ENCODE results near the gene SORCS1. TPM values are rescaled to one million over a fixed set of nuclear protein-coding genes. Genes with fewer than 3 reads are reported as not detected.

Gene SORCS1
- total RNA-seq, 2 experiments from 2014 or later: not detected

DNA sequence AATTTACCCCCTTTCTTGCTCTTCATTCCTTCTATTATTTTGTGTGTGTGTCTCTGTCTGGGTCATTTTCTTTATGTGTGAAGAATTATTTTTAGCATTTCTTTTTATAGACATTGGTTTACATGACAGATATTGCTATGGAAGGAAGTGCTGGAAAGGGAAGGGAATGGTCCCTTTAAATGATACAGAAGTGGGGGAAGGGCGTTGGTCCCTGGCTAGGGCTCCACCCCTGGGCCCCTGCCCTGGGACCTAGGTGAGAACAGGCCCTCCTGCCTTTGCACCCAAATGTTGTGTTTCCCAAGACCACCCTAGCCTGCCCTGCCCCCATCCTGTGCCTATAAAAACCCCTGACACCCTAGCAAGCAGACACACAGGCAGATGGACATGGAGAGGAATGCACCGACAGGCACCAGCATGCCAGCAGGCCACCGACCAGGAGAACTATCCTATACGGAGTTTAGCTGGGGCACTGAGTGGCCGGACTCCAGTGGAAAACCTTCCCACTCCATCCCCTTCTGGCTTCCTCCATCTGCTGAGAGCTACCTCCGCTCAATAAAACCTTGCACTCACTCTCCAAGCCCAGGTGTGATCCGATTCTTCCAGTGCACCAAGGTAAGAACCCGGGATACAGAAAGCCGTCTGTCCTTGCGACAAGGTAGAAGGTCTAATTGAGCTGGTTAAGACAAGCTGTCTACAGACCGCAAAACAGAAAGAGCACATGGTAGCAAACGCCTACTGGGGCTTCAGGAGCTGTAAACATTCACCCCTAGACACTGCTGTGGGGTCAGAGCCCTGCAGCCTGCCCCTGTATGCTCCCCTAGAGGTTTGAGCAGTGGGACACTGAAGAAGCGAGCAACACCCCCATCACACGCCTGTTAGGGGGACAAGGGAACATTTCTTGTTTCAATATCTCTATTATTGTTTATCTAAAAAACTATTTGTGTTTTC lies 515.7 kb downstream of the SORCS1 start:
- Mint-ChIP-seq H3K36me3 (ENCODE audit: low read depth) (no peaks in the 10 kb centered on the region), H3K4me1 (ENCODE audit: low read depth) (no peaks in the 10 kb centered on the region), H3K9me3 (no peaks in the 10 kb centered on the region), H3K27me3 (no peaks in the 10 kb centered on the region), H3K27ac (no peak overlapping the region), H3K4me3 (no peak overlapping the region)
- TF ChIP-seq, protein P1, sequence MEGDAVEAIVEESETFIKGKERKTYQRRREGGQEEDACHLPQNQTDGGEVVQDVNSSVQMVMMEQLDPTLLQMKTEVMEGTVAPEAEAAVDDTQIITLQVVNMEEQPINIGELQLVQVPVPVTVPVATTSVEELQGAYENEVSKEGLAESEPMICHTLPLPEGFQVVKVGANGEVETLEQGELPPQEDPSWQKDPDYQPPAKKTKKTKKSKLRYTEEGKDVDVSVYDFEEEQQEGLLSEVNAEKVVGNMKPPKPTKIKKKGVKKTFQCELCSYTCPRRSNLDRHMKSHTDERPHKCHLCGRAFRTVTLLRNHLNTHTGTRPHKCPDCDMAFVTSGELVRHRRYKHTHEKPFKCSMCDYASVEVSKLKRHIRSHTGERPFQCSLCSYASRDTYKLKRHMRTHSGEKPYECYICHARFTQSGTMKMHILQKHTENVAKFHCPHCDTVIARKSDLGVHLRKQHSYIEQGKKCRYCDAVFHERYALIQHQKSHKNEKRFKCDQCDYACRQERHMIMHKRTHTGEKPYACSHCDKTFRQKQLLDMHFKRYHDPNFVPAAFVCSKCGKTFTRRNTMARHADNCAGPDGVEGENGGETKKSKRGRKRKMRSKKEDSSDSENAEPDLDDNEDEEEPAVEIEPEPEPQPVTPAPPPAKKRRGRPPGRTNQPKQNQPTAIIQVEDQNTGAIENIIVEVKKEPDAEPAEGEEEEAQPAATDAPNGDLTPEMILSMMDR (IDR thresholded peaks at IDR 0.05): no peak
- intact Hi-C loops (cut with DNase I, micrococcal nuclease): no loop called here
- H3K4me3 ChIP-seq (ENCODE audit: low read length): no peak overlapping the region
- POLR2A ChIA-PET: no interaction called here
- H3K27ac ChIP-seq (ENCODE audit: low read depth in 1 of 2, low read length in 2 of 2): no peak overlapping the region
- H3K27me3 ChIP-seq (ENCODE audit: control insufficient read depth in 1 of 2, insufficient read depth in 2 of 2, low read length in 2 of 2): no peaks in the 10 kb centered on the region
- H3K9me3 ChIP-seq (ENCODE audit: control insufficient read depth in 1 of 2, insufficient read depth in 1 of 2, low read length in 2 of 2): peaks cover 0 to 5% of the 10 kb centered on the region in 2 experiments
- CTCF ChIA-PET: no interaction called here
- no peaks in the 10 kb centered on the region for H3K4me1 ChIP-seq (ENCODE audit: insufficient read depth, low read length)
- H3K36me3 ChIP-seq (ENCODE audit: insufficient read depth, low read length): no peaks in the 10 kb centered on the region
- no peak for DNase-seq
- ATAC-seq (ENCODE audit: poor library complexity): no peak

GRCh38 chr10:106643473-106643872 lies 521.0 kb downstream of the SORCS1 start:
- TF ChIP-seq, protein P1 (IDR thresholded peaks at IDR 0.05): no peak
- ATAC-seq (ENCODE audit: poor library complexity): no peak
- H3K4me3 Mint-ChIP-seq: no peak overlapping the region
- no peaks in the 10 kb centered on the region for H3K27me3 Mint-ChIP-seq
- no peaks in the 10 kb centered on the region for H3K36me3 Mint-ChIP-seq (ENCODE audit: low read depth)
- Histone ChIP-seq H3K27ac (ENCODE audit: low read depth in 1 of 2, low read length in 2 of 2) (no peak overlapping the region), H3K36me3 (ENCODE audit: insufficient read depth, low read length) (no peaks in the 10 kb centered on the region), H3K4me1 (ENCODE audit: insufficient read depth, low read length) (no peaks in the 10 kb centered on the region), H3K27me3 (ENCODE audit: control insufficient read depth in 1 of 2, insufficient read depth in 2 of 2, low read length in 2 of 2) (no peaks in the 10 kb centered on the region), H3K4me3 (ENCODE audit: low read length) (no peak overlapping the region), H3K9me3 (ENCODE audit: control insufficient read depth in 1 of 2, insufficient read depth in 1 of 2, low read length in 2 of 2) (peaks cover 0 to under 1% of the 10 kb centered on the region in 2 experiments)
- intact Hi-C loops (cut with DNase I, micrococcal nuclease): no loop called here
- H3K9me3 Mint-ChIP-seq: peaks cover 2% of the 10 kb centered on the region
- ChIA-PET POLR2A (no interaction called here), CTCF (no interaction called here)
- no peak overlapping the region for H3K27ac Mint-ChIP-seq
- H3K4me1 Mint-ChIP-seq (ENCODE audit: low read depth): no peaks in the 10 kb centered on the region
- DNase-seq: no peak

DNA sequence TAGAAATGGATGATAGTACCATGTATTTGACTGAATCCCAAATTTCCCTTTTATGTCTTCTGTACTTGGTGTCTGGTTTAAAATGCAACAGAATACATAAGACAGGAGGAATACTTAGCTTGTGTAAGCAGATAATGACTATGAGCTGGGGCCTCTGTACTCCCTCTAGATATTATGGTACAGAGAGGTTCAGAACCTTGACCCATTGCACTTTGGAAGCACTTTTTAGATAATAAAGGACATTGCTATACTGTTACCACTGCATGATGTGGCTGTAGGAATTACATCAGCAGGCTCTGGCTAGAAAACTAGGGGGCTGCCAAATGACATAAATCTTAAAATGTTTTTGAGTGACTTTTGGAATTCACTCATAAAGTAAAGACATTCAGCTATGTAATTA lies 526.6 kb downstream of the SORCS1 start:
- H3K27ac ChIP-seq (ENCODE audit: low read depth in 1 of 2, low read length in 2 of 2): no peak overlapping the region
- Mint-ChIP-seq H3K36me3 (ENCODE audit: low read depth) (no peaks in the 10 kb centered on the region), H3K9me3 (peaks cover 2% of the 10 kb centered on the region), H3K27me3 (no peaks in the 10 kb centered on the region), H3K4me1 (ENCODE audit: low read depth) (no peaks in the 10 kb centered on the region), H3K4me3 (no peak overlapping the region), H3K27ac (no peak overlapping the region)
- ATAC-seq (ENCODE audit: poor library complexity) (no peak), DNase-seq (no peak)
- ChIA-PET CTCF (no interaction called here), POLR2A (no interaction called here)
- H3K4me3 ChIP-seq (ENCODE audit: low read length): no peak overlapping the region
- H3K36me3 ChIP-seq (ENCODE audit: insufficient read depth, low read length): no peaks in the 10 kb centered on the region
- intact Hi-C loops (cut with DNase I, micrococcal nuclease): no loop called here
- H3K9me3 ChIP-seq (ENCODE audit: control insufficient read depth in 1 of 2, insufficient read depth in 1 of 2, low read length in 2 of 2): no peaks in the 10 kb centered on the region
- H3K4me1 ChIP-seq (ENCODE audit: insufficient read depth, low read length): no peaks in the 10 kb centered on the region
- H3K27me3 ChIP-seq (ENCODE audit: control insufficient read depth in 1 of 2, insufficient read depth in 2 of 2, low read length in 2 of 2): no peaks in the 10 kb centered on the region
- TF ChIP-seq, protein P1 (IDR thresholded peaks at IDR 0.05): no peak

Data from CD4-positive, alpha-beta T cell (primary cell).